SH-SY5Y (cell line): ENCODE measurements around the gene CDKN1C.

Experiments used
- GATA2 ChIP-seq: IDR thresholded peaks from 2 replicates; pipeline ENCODE4 v1.6.1; 2011; ENCODE audit warnings: mild to moderate bottlenecking, low read depth, low read length
- GATA3 ChIP-seq: IDR thresholded peaks from 2 replicates; pipeline ENCODE4 v1.6.1; 2011; ENCODE audit warnings: low read depth, mild to moderate bottlenecking, low read length, moderate library complexity

CDKN1C gene

DNA sequence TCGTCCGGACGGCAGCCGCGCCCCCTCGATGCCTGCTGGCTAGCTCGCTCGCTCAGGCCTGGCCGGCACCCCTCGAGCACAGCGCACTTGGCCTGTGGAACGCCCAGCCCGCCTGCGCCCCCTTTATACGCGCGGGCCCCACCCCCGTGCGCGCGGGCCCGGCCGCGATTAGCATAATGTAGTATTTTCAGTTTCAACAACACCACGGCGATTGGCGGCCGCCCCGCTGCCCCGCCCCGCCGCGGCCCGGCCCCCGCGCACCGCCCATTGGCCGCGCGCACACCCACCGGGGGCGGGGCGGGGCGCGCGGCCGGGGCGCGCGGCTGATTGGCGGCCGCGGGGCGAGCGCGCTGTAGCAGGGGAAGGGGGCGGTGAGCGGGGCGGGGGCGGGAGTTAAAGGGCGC, at the start of gene CDKN1C:
CDKN1C (minus strand) TSS at position 98 of the 404 bp plus-strand sequence. CDS start 319 bp downstream, outside the sequence.
- TF ChIP-seq GATA3 (no peak), GATA2 (no peak)

DNA sequence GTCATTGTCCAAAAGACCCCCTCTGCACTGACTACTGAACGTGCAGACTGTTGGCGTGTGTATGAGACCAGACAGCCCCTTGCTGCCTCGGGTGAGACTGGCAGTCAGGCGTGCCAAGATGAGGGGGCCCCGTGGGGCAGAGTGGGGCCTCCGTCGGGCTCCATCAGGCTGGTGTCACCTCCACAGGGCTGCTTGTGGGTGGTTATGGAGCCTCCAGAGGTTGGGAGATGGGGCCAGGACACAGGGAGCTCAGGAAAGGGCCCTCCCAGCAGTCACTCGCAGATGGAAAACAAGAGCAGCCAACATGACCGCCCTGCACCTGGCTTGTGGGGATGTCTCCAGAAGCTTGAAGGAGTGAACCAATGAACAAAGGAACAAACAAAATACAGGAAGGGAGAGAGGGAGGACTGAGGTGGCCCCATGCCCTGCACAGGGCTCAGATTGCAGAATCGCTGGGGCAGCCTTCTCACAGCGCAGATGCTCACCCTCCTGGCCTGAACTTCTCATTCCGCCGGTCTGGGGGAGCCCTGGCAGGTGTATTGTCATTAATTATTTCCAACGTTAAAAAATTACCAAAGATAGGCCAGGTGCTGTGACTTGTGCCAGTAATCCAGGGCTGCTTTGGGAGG, 49.1 kb upstream of the CDKN1C start:
- TF ChIP-seq GATA3 (no peak), GATA2 (no peak)

DNA sequence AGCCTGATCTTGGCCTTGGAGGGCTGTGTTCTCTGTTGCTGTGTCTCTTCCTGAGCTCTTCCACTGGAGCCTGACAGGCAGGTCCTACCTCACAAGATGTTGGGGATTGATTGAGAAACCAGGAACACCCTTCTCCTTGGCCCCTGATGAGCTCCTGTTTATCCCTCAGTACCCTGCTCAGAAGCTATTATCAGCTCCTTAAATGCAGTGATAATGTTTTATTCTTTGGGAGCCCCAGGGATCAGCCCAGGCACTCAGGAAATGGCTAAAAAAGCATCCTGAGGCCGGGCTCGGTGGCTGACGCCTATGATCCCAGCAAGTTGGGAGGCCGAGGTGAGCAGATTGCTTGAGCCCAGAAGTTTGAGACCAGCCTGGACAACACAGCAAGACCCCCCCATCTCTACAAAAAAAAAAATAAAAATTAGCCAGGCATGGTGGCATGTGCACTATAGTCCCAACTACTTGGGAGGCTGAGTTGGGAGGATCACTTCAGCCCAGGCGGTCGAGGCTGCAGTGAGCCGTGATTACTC, 48.5 kb upstream of the CDKN1C start:
- TF ChIP-seq GATA2: no peak
- no peak for TF ChIP-seq GATA3

DNA sequence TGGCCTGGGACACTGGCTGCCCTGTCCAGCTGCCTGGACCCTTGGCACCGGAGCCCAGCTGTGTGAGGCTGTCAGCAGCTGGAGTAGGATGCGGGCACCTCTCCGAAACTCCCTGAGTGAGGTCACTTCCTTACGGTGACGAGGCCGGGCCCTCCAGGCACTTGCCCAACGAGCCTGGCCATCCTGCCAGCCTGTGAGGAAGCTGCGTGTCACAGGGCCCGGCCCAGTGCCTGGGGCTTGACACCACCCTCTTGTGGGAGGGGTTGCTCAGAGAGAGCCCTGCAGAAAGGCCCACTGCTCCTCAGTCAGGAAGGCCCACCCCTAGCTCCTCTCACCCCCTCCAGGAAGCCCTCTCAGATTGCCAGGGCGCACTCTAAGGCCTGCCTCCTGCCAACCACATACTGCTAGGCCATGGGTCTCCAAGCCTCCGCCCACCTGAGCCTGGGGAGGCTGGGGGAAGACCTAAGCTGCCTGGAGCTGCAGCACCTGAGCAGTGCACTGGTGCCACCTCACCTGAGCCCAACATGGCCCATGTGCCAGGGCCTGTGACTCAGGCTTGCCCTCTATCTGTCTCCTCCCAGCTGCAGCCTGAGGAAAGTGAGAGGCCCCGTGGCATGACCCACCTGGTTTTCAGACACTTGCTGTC, 47.9 kb upstream of the CDKN1C start:
- TF ChIP-seq GATA3: no peak
- TF ChIP-seq GATA2: no peak

DNA sequence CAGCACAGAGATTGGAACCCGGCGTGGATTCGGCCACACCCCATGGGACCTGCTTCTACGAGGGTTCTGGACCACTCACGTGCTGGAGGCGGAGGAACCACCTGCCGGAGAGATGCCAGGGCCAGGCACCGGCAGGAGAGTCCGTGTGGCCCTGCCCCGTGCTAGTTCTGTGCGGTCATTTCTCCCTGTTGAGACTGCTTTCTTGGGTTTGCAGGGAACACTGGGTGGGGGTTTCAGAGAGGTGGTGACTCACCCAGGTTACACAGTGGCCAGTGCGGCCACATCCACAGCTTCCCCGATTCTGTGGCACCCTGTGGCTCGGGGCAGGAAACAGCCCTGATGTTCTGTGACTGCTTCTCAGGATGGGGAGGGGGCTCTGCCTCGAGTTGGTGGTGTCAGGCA, 47.3 kb upstream of the CDKN1C start:
- TF ChIP-seq GATA3: no peak
- no peak for TF ChIP-seq GATA2

DNA sequence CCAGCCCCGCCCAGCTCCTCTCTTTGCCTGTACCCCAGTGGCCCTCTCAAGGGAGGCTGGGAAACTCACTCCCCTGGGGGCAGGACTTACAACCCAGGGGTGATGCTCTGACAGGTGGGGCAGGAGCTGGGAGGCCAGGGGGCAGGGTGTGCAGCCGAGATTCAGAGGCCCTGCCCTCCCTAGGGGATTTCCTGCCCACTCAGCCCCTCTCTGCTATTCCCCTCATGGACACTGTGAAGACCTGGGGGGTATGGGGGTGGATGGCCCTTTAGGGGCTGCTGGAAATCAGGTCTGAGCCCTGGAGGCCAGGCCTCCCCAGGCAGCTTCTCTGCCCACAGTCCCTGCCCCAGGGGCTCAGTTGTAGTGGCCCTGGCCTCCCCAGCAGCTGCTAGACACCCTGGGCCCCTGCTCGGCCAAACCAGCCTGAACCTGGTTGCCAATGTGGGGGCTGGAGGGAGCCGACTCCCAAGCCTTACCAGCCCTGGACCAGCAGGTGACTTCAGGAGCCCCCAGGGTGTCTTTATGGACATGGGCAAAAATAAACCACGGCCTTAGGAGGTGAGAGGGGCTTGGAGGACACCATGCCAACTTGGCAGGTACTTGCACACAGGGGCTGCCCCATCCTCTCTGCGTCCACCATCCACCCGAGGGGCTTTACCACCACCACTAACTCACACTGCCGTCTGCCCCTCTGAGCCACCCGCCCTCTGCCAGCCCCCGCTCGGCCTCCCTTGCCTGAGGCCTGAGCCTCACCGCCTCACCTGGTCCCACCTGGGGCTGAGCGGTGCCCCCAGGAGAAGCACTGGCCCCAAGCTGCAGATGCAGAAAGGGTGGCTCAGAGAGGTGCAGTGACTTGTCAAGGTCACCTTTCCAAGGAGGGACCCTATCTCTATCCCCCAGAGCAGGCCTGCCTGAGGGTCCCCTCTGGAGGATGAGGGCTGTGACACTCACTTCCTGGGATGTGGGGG, 46.5 kb upstream of the CDKN1C start:
- TF ChIP-seq GATA2: no peak
- no peak for TF ChIP-seq GATA3

DNA sequence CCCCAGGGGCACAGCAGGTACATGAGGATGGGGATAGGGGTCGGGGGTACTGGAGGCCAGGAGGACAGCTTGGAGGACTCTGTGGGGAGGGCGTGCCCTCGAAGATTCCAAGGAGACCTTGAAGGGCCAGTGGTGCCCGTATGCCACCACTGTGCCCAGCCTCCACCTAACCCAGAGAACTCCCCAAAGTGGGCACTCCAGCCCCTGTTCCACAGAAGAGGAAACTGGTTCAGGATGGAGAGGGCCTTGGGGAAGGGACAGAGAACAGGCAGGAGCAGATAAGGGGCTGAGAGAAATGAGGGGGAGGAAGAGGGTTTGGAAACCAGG, 45.8 kb upstream of the CDKN1C start:
- TF ChIP-seq GATA3 (no peak), GATA2 (no peak)

DNA sequence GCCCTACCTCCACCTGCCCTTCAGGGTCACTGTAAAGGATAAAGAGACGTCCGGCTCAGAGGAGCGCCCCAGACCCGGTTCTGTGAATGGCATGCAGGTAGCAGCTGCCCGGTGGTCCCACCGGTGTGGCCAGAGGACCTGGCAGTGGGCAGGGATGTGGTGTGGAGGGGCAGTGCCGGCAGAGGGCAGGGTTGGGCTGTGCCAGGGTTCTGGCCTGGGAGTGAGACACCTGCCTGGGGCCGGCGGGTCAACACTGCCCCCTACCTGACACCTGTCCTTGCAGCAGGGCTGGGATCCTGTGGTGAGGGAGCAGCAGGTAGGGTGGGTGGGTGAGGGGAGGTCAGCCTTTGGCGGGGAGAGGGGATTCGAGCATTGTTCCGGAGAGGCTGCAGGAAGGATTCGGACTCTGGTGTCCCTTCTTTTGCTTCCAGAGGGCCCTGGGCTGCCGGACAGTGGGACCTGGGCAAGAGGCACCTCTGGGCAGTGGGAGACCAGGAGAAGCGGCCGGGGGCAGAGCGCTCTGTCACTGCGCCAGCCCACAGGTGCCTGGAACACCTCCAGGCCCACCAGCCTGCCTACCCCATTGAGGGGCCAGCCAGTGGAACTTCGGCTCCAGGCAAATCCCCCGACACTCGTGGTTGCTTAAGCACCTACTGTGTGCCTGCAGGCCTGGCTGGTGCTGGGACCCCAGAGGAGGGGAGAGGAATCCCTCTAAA, 45.3 kb upstream of the CDKN1C start:
- no peak for TF ChIP-seq GATA2
- no peak for TF ChIP-seq GATA3

DNA sequence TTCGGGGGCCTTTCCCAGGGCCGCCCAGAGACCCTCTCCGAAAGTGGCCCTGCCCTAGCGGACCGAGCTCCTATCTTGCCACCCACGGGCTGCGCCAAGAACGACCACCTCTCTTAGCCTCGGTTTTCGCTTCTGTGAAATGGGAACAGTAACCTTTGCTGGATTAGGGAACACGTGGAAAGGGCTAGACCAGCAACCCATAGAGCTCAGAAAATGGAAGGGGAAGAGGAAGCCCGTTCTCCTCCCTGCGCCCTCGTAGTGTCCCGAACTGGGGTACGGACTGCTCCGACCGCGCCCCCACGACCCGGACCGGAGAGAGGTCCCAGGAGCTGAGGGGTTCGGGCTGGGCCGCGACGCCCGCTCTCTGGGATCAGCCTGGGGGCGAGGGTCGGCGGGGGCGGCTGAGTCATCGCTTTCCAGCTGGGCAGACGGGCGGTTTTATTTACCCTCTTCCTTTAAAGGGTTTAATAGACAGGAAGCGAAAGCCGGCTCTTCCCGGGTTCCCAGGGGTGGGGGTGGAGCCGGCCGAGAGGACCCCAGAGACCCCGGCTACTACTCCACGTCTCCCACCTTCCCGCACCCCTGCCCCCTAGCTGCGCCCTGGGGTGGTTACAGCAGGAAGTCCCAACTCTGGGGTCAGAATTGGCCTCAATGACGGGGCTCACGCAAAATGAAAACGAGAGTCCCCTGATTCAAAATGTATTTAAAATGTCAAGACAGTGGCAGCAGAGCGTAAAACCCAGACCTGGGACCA, 44.6 kb upstream of the CDKN1C start:
- TF ChIP-seq GATA3 (no peak), GATA2 (no peak)

DNA sequence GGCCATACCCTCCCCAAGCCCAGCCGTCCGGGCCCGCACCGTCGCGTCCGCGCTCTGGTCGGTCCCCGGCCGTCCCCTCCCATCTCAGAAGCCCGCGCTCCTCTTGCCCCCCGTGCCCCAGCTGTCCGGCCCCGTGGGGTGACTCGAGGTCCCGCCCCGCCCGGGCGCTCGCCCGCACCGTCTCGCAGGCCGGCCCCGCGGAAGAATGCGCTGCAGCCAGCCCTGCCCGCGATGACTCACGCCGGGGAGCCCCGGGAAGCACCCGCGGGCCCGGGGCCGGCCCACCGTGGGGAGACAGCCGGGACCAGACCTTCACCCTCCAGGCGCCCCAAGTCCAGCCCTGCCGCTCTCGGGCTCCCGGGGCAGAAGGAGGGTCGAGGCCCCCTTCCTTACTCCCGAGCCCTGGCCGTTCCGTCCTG, 44.0 kb upstream of the CDKN1C start:
- no peak for TF ChIP-seq GATA3
- no peak for TF ChIP-seq GATA2

DNA sequence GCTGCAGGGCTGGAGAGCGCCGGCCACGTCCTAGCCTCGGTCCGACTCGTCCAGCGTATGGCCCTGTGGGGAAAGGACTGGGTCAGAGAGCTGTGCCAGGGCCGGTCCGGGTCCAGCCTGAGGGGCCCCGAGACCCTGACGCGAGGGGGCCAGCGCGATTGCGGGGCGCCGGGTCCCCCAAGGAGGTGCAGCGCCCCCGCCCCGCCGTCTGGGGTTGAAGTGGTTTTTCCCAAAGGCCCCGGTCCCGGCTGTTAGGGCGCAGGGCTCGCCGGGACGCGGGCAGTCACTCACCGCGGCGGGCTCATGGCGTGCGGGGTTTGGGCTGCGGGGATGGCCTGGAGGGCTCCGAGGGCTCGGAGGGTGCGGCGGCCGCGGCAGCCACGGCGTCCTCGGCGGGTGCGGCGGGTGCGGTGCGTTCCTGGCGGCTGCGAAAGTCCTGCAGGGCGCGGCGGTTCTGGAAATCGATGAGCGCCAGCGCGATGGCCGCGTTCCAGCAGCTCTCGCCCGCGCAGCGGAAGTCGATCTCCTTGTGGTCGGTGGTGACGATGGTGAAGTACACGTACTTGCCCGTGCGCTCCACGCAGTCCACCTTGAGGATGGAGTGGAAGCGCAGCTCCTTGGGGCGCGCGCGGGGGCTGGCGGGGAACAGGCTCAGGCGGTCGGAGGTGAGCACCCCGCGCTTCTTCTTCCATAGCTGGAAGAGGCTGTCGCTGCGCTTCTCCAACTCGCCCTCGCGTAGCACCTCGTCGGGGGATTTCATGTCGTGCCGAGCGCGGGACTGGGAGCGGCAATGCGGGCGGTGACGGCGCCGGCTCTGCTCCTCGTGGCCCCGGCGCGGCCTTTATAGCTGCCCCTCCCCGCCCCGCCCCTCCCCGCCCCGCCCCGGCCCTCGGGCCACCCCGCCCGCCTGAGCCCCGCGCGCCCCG, 43.3 kb upstream of the CDKN1C start, which contains the start of gene PHLDA2:
PHLDA2 (minus strand) TSS at position 816 of the 926 bp plus-strand sequence; CDS start at position 760, 56 bp downstream.
- no peak for TF ChIP-seq GATA2
